Measurements from ENCODE around the gene COTL1. TPM values are rescaled to one million over a fixed set of nuclear protein-coding genes. Genes with fewer than 3 reads are reported as not detected.

The COTL1 gene
- total and polyA plus RNA-seq, 9 of the 15 experiments (the other 6 are each of a cell fraction or from before 2014, with no cell fraction given), result 27.7 to 185 (median 72.5) TPM

DNA sequence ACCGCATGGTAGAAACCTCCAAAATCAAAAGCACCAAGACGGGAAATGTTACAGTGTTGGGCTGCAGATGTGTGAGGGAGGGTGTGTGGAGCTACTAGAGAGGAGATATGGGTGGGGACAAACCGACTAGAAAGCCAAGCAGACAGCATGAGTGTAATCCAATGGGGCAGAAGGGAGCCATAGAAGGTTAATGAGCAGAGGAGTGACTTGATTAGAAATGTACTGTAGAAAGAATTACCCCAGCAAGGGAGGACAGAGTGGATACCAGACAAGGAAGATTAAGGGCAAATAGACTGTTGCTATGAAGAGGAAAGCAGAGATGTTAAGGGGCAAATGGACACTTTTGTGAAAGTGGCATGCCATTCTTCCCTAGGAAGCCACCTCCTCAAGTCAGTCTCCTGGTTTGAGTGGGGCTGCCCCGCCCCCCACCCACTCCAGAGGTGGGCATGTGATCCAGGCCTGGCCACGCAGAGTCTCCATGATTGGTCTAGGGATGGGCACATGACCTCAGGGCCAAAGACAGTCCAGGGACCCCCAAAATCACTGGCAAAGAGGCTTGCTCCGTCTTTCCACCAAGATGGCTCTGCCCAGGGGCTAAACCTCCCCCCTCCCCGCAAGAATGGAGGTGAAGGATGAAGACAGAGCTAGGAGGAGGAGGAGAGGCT lies 4.3 kb downstream of the COTL1 start (continued):
- TF ChIP-seq NFE2L1 (tag; IDR thresholded peaks at IDR 0.05; ENCODE audit: borderline replicate concordance, low read depth) (no peak), RBM15 (IDR thresholded peaks at IDR 0.05; ENCODE audit: insufficient read depth, low read length) (no peak), RFX1 (IDR thresholded peaks at IDR 0.05) (no peak), HDAC2 (IDR thresholded peaks at IDR 0.05) (peak; percentile 73), ZNF3 (CRISPR knock-in tag; IDR thresholded peaks at IDR 0.05) (no peak), ZNF133 (CRISPR knock-in tag; IDR thresholded peaks at IDR 0.05) (no peak), HLTF (IDR thresholded peaks at IDR 0.05) (no peak), POLR2A (conservative IDR thresholded peaks at IDR 0.05) (no peak), SAFB2 (IDR thresholded peaks at IDR 0.05; ENCODE audit: borderline replicate concordance, low read depth, low read length, severe bottlenecking) (no peak), TAF1 (IDR thresholded peaks at IDR 0.05; ENCODE audit: control insufficient read depth, extremely low read depth, insufficient read depth, low read length, severe bottlenecking) (no peak), SMAD4 (CRISPR knock-in tag; conservative IDR thresholded peaks at IDR 0.05) (no peak), ZNF584 (CRISPR knock-in tag; IDR thresholded peaks at IDR 0.05; ENCODE audit: low read depth) (no peak), KLF1 (tag; IDR thresholded peaks at IDR 0.05) (no peak), PCBP2 (IDR thresholded peaks at IDR 0.05; ENCODE audit: low read depth, low read length, poor library complexity, severe bottlenecking) (no peak), KDM1A (IDR thresholded peaks at IDR 0.05) (peak; percentile 83 to 89), CEBPG (CRISPR knock-in tag; IDR thresholded peaks at IDR 0.05) (no peak), CEBPG (tag; conservative IDR thresholded peaks at IDR 0.05 in 1 of 2, IDR thresholded peaks at IDR 0.05 in 1 of 2) (no peak), MXI1 (IDR thresholded peaks at IDR 0.05; ENCODE audit: low read depth, low read length) (no peak), ZNF408 (CRISPR knock-in tag; IDR thresholded peaks at IDR 0.05; ENCODE audit: low read depth) (no peak)
- TF ChIP-seq, protein P1, sequence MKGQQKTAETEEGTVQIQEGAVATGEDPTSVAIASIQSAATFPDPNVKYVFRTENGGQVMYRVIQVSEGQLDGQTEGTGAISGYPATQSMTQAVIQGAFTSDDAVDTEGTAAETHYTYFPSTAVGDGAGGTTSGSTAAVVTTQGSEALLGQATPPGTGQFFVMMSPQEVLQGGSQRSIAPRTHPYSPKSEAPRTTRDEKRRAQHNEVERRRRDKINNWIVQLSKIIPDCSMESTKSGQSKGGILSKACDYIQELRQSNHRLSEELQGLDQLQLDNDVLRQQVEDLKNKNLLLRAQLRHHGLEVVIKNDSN (CRISPR knock-in tag; IDR thresholded peaks at IDR 0.05), result peak; percentile 44; the same call in 1 of the 2 replicates
- TF ChIP-seq, protein P2, sequence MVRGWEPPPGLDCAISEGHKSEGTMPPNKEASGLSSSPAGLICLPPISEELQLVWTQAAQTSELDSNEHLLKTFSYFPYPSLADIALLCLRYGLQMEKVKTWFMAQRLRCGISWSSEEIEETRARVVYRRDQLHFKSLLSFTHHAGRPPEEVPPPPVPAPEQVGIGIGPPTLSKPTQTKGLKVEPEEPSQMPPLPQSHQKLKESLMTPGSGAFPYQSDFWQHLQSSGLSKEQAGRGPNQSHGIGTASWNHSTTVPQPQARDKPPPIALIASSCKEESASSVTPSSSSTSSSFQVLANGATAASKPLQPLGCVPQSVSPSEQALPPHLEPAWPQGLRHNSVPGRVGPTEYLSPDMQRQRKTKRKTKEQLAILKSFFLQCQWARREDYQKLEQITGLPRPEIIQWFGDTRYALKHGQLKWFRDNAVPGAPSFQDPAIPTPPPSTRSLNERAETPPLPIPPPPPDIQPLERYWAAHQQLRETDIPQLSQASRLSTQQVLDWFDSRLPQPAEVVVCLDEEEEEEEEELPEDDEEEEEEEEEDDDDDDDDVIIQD (CRISPR knock-in tag; IDR thresholded peaks at IDR 0.05), result no peak
- TF ChIP-seq, protein P3, sequence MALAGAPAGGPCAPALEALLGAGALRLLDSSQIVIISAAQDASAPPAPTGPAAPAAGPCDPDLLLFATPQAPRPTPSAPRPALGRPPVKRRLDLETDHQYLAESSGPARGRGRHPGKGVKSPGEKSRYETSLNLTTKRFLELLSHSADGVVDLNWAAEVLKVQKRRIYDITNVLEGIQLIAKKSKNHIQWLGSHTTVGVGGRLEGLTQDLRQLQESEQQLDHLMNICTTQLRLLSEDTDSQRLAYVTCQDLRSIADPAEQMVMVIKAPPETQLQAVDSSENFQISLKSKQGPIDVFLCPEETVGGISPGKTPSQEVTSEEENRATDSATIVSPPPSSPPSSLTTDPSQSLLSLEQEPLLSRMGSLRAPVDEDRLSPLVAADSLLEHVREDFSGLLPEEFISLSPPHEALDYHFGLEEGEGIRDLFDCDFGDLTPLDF (CRISPR knock-in tag; IDR thresholded peaks at IDR 0.05), result 0 out of 2 replicates have a peak, but pooled peaks have one; percentile 11
- TF ChIP-seq, protein P4, sequence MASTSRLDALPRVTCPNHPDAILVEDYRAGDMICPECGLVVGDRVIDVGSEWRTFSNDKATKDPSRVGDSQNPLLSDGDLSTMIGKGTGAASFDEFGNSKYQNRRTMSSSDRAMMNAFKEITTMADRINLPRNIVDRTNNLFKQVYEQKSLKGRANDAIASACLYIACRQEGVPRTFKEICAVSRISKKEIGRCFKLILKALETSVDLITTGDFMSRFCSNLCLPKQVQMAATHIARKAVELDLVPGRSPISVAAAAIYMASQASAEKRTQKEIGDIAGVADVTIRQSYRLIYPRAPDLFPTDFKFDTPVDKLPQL (IDR thresholded peaks at IDR 0.05; ENCODE audit: extremely low read depth, insufficient read length), result no peak
- TF ChIP-seq, protein P5, sequence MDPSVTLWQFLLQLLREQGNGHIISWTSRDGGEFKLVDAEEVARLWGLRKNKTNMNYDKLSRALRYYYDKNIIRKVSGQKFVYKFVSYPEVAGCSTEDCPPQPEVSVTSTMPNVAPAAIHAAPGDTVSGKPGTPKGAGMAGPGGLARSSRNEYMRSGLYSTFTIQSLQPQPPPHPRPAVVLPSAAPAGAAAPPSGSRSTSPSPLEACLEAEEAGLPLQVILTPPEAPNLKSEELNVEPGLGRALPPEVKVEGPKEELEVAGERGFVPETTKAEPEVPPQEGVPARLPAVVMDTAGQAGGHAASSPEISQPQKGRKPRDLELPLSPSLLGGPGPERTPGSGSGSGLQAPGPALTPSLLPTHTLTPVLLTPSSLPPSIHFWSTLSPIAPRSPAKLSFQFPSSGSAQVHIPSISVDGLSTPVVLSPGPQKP (CRISPR knock-in tag; IDR thresholded peaks at IDR 0.05), result no peak

All from K562 (cell line).